ENCODE measurements around the gene SERPINA5. TPM values are rescaled to one million over a fixed set of nuclear protein-coding genes. Genes with fewer than 3 reads are reported as not detected.

The SERPINA5 gene
- total and polyA plus RNA-seq, 2 of the 13 experiments (the other 11 are each of a cell fraction or from before 2014, with no cell fraction given) = 449 to 498 TPM

DNA sequence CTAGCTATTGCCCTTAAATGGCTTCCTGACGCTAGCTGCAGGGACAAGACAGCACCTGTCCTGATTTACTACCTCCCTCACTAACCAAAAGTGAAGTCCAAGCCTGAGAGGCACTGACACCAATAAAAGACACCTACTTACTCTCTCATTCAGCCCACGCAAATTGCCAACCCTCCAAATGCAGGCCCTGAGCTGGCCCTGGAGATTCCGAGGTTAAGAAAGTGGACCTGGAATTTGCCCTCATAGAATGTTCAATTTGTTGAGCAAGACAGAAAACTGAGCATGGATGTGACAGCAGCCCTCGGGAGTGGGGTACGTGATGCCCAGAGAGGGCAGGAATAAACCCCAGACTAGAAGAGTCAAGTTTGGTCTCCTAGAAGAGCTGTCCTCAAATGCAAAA lies 47.4 kb downstream of the SERPINA5 start (continued):
- no peak for TF ChIP-seq BRF2 (CRISPR knock-in tag; IDR thresholded peaks at IDR 0.05)

DNA sequence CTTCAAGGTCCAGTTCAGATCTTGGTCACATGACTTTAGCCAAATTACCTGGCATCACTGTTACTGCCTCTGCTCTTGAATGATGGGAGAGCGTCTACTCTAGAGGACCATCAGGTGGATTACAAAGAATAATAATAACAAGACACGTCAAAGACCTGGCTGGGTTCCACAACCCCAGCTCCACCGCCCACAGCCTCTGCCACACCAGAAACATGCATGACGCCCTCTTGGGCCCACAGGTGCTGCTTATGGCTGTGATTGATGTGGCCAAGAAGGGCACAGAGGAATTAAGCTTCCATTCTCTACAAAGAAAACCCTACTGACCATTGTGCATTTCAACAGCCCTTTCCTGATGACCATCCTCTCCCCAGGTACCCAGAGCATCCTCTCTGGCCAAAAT lies 49.2 kb downstream of the SERPINA5 start:
- WGBS (ENCODE audit: low lambda C conversion rate) = 93% methylated on average over 4 of the region's 4 CpGs
- in situ Hi-C loops (cut with HindIII; ENCODE audit: extremely low pct_ligation_motif_present, low pct_unique_long_range_greater_than_20kb) = no loop called here
- DNase-seq (ENCODE audit: low spot score) (no peak), FAIRE-seq (no peak), ATAC-seq (no peak)
- BruUV-seq (replicated peaks) = no TSS peak
- no peaks in the 10 kb centered on the region for H3K79me2 ChIP-seq (ENCODE audit: insufficient read depth, low read length)
- no peak overlapping the region for H3K4me3 ChIP-seq (replicated peaks in 1 of 3; ENCODE audit: insufficient read depth in 1 of 3, low read depth in 2 of 3, low read length in 3 of 3)
- no peak overlapping the region for H3K4me2 ChIP-seq (ENCODE audit: low read depth, low read length)
- no peaks in the 10 kb centered on the region for H3K27me3 ChIP-seq (ENCODE audit: control insufficient read depth in 1 of 2, insufficient read depth in 2 of 2, low read length in 2 of 2)
- POLR2A ChIA-PET = no interaction called here
- no peaks in the 10 kb centered on the region for H3K36me3 ChIP-seq (replicated peaks in 1 of 2; ENCODE audit: control insufficient read depth in 1 of 2, insufficient read depth in 2 of 2, low read length in 2 of 2)
- no peaks in the 10 kb centered on the region for H4K20me1 ChIP-seq (ENCODE audit: insufficient read depth, low read length)
- H2AFZ ChIP-seq (ENCODE audit: low read length) = no peak overlapping the region
- no peak overlapping the region for H3K27ac ChIP-seq (ENCODE audit: extremely low read length, insufficient read depth, low read length)
- CTCF ChIA-PET (ENCODE audit: low intra/inter-chr PET ratio, low total read pairs) = no interaction called here
- TF ChIP-seq FOSL2 (CRISPR knock-in tag; IDR thresholded peaks at IDR 0.05) (no peak), PATZ1 (CRISPR knock-in tag; IDR thresholded peaks at IDR 0.05) (no peak), ZHX2 (IDR thresholded peaks at IDR 0.05; ENCODE audit: low read depth) (no peak), ZHX2 (CRISPR knock-in tag; IDR thresholded peaks at IDR 0.05; ENCODE audit: borderline replicate concordance) (no peak), STAG1 (CRISPR knock-in tag; IDR thresholded peaks at IDR 0.05) (no peak)
- H3K9me3 ChIP-seq (ENCODE audit: low read length) = no peaks in the 10 kb centered on the region
- no peak overlapping the region for H3K9ac ChIP-seq (ENCODE audit: insufficient read depth, low read depth, low read length)
- H3K4me1 ChIP-seq (ENCODE audit: insufficient read depth, low read length) = peaks cover 50% of the 10 kb centered on the region
- intact Hi-C loops (cut with micrococcal nuclease; ENCODE audit: unreplicated experiment) = no loop called here
